C4-2B (cell line): Measurements from ENCODE around the gene UNC5CL.

Experiments used
- H3K27ac ChIP-seq: fragments of 450-650 bp; 2 replicates; pipeline ENCODE4 v1.5.1; 2017
- CTCF ChIP-seq: fragments of 450-650 bp; conservative IDR thresholded peaks from 2 replicates; pipeline ENCODE4 v1.5.1; 2017; ENCODE audit warnings: mild to moderate bottlenecking
- ZFX ChIP-seq: fragments of 450-650 bp; IDR thresholded peaks from 2 replicates; pipeline ENCODE4 v1.6.1; 2017

The UNC5CL gene

GRCh38 chr6:41028561-41029412, 10.2 kb downstream of the UNC5CL start:
- peak overlapping the region; percentile 7; the same call in 1 of the 2 replicates for H3K27ac ChIP-seq
- TF ChIP-seq CTCF (no peak), ZFX (no peak)

GRCh38 chr6:41027799-41028560, 11.0 kb downstream of the UNC5CL start:
- H3K27ac ChIP-seq, result peak overlapping the region; percentile 7; the same call in 1 of the 2 replicates
- TF ChIP-seq ZFX (no peak), CTCF (peak; percentile 98)

- no peak for TF ChIP-seq ZFX
- TF ChIP-seq CTCF, result no peak
- H3K27ac ChIP-seq, result peak overlapping the region; percentile 7; the same call in 1 of the 2 replicates
Measured at GRCh38 chr6:41027241-41027640, 11.8 kb downstream of the UNC5CL start.

GRCh38 chr6:41025966-41026530, 13.0 kb downstream of the UNC5CL start:
- TF ChIP-seq ZFX (no peak), CTCF (no peak)
- H3K27ac ChIP-seq, result no peak overlapping the region

GRCh38 chr6:41023114-41023513, 15.9 kb downstream of the UNC5CL start:
- no peak overlapping the region for H3K27ac ChIP-seq
- TF ChIP-seq CTCF (no peak), ZFX (no peak)

- TF ChIP-seq CTCF (peak; percentile 33; the same call in 1 of the 2 replicates), ZFX (no peak)
- peak overlapping the region; percentile 62 for H3K27ac ChIP-seq
Measured at GRCh38 chr6:41022294-41022693, 16.7 kb downstream of the UNC5CL start.

GRCh38 chr6:41021832-41022231, 17.2 kb downstream of the UNC5CL start:
- H3K27ac ChIP-seq, result peak overlapping the region; percentile 62
- TF ChIP-seq CTCF (peak; percentile 53), ZFX (no peak)
